ENCODE measurements around the gene UNC119.

UNC119 gene

GRCh38 chr17:28519236-28519635 lies 33.2 kb downstream of the UNC119 start:
- no peak for DNase-seq

GRCh38 chr17:28518578-28518977 lies 33.8 kb downstream of the UNC119 start:
- DNase-seq = no peak

- no peak for DNase-seq
These were observed 34.3 kb downstream of the UNC119 start for GRCh38 chr17:28518132-28518531.

GRCh38 chr17:28515518-28515917 lies 36.9 kb downstream of the UNC119 start:
- no peak for DNase-seq

GRCh38 chr17:28514561-28515002 lies 37.8 kb downstream of the UNC119 start:
- no peak for DNase-seq

DNA sequence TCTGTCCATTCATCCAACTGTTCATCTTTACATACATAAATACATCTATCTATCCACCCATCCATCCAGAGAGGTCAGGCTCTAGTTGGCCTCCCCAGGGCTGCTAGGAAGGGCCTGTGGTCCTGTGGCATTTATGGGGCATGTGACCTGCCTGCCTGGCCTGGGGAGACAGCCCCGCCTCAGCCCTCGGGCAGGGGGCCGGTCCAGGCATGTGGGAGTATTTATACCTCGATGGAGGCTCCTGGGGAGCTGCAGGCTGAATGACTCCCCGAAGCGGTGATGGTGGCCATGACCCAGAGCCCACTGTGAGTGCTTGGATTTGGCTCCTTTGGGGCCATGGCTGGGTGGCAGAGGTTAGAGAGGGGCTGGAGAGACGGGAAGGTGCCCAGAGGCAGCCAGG lies 38.9 kb downstream of the UNC119 start:
- no peak for DNase-seq

DNA sequence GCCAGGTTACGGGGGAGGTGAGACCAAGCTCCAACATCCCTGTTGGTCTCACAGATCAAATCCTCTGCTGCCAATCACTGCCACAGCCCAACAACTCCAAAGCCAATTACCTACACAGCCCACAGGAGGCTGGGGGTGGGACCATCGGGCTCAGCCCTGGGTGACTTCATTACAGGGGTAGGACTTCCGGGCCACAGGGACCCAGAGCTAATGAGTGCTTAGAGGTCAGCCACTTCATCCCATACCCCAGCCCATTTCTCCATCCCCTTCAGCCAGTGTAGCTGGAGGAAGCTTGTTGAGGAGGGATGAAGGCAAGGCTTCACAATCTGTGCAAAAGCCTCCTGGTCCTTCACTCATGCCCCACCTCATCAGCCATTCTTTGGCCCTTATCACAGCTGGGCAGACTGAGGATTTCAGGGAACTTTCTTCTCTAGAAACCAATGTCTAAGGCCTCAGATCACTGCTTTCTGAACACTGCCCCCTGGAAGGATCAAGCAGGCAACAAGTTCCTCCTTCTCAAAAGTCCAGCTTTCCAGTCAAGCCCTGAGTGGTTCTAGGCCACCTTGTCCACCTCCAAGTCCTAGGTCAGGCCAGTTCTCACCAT lies 40.5 kb downstream of the UNC119 start:
- no peak for DNase-seq

DNA sequence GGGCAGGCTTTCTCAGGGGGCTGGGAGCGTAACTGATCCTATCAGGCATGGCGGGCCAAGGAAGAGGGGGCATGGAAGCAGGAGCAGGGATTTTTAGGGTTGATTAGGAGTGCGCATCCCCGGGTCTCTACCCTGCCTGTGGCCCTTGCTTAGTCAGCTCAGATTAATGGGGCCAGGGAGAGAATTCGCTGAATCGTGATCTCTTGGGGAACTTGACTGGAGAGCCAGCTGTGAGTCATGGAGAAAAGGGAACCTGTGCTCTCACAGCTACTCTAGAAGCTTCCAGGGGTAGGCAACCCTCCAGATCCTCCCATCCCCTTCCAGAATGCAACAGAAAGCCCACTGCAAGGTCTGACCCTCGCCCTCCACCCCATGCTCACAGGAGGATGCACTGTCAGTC lies 42.6 kb downstream of the UNC119 start:
- DNase-seq = no peak

GRCh38 chr17:28508211-28508724 lies 44.2 kb downstream of the UNC119 start:
- no peak for DNase-seq

DNA sequence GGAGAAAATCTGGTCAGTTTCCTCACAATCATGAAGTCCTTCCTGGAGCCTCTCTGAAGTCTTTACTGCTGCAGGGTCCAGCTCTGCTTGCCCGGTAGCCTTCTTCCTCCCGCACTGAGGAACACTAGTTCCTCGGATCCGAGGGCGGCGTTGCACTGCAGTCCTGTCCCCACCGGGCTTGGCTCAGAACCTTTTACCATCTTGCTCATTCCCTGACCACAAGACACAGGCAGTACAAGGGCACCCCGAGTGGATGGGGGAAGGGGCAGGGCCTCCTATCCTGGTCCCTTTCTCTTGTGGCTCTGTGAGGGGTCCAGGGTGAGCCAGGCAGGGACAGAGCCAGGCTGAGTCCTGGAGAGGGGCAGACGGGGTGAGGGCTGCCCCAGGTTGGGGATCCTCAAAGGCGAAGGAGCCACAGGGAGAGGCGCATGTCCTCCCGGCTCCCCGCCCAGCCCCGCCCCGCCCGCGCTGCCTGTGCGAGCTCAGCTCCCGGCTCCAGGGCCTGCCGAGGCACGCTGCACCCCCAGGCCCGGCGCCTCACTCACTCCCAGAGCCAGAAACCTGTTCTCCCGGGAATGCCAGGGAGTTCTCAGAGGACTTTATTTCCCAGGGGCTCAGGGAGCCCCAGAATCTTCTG lies 44.7 kb downstream of the UNC119 start:
- DNase-seq = no peak

- no peak for DNase-seq
These were observed 45.5 kb downstream of the UNC119 start for GRCh38 chr17:28506763-28507487.

GRCh38 chr17:28505986-28506665 lies 46.3 kb downstream of the UNC119 start, which contains the start of gene FOXN1:
FOXN1 (plus strand) TSS chr17:28506348; CDS start chr17:28523970, 17,622 bp downstream.
- no peak for DNase-seq

DNA sequence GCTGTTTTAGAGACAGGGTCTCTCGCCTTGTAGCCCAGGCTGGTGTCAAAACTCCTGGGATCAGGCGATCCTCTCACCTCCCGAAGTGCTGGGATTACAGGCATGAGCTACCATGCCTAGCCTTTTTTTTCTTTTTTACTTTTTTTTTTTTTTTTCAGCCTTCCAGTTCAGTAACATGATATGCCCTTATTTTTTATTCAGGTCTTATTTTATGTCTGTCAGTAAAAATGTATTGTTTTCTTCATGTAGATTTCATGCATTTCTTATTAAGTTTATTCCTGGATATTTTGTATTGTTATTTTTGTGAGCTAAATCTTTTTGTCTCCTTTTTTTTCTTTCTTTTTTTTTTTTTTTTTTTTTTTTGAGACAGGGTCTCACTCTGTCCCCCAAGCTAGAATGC lies 49.0 kb downstream of the UNC119 start:
- no peak for DNase-seq

GRCh38 chr17:28501421-28502284 lies 50.8 kb downstream of the UNC119 start:
- no peak for DNase-seq

GRCh38 chr17:28500712-28501379 lies 51.6 kb downstream of the UNC119 start:
- DNase-seq = no peak

GRCh38 chr17:28499684-28500357 lies 52.6 kb downstream of the UNC119 start:
- DNase-seq = no peak

- DNase-seq = no peak
These were observed 53.1 kb downstream of the UNC119 start for GRCh38 chr17:28499364-28499664.

GRCh38 chr17:28498652-28499363 lies 53.6 kb downstream of the UNC119 start:
- no peak for DNase-seq

- DNase-seq = no peak
These were observed 54.5 kb downstream of the UNC119 start for GRCh38 chr17:28497931-28498330.
